ENCODE data around the gene RASGRP4. TPM values are rescaled to one million over a fixed set of nuclear protein-coding genes. Genes with fewer than 3 reads are reported as not detected.

RASGRP4 gene
- total RNA-seq, 4 donors from 2014 or later: 0.91 to 2.3 (median 1.6) TPM

GRCh38 chr19:38448225-38448624 lies 22.2 kb upstream of the RASGRP4 start:
- no peak for DNase-seq (ENCODE audit: low spot score in 2 of 2)
- Histone ChIP-seq H3K36me3 (no peaks in the 10 kb centered on the region), H3K27ac (no peak overlapping the region), H3K4me1 (no peaks in the 10 kb centered on the region), H3K27me3 (no peaks in the 10 kb centered on the region), H3K9me3 (no peaks in the 10 kb centered on the region), H3K4me3 (no peak overlapping the region)
- TF ChIP-seq CTCF (IDR thresholded peaks at IDR 0.05) (no peak), EP300 (IDR thresholded peaks at IDR 0.05) (no peak)
- 87% methylated on average over 3 of the region's 9 CpGs for WGBS

DNA sequence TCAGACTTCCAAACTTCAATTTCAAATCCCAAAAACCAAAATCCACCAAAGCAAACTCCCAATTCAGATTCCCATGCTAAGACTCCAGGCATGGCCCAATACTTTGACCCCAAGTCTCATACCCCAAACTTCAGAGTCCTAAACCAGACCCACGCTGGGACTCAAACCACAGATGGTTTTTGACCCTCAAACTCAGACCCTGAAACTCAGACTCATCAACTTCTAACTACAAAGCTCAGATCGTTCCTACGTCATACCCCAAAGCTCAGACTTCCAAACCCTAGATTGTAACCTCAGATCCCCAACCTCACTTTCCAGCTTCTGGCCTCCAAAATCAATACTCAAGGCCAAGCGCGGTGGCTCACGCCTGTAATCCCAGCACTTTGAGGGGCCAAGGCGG lies 19.3 kb upstream of the RASGRP4 start:
- Histone ChIP-seq H3K36me3 (no peaks in the 10 kb centered on the region), H3K4me3 (no peak overlapping the region), H3K27ac (no peak overlapping the region), H3K4me1 (no peaks in the 10 kb centered on the region), H3K27me3 (peaks cover 7% of the 10 kb centered on the region), H3K9me3 (no peaks in the 10 kb centered on the region)
- no peak for DNase-seq (ENCODE audit: low spot score in 2 of 2)
- TF ChIP-seq EP300 (IDR thresholded peaks at IDR 0.05): no peak
- TF ChIP-seq POLR2AphosphoS5 (IDR thresholded peaks at IDR 0.05): no peak
- no peak for TF ChIP-seq CTCF (IDR thresholded peaks at IDR 0.05)
- TF ChIP-seq POLR2A (IDR thresholded peaks at IDR 0.05): no peak
- 96% methylated on average over 7 of the region's 7 CpGs for WGBS

DNA sequence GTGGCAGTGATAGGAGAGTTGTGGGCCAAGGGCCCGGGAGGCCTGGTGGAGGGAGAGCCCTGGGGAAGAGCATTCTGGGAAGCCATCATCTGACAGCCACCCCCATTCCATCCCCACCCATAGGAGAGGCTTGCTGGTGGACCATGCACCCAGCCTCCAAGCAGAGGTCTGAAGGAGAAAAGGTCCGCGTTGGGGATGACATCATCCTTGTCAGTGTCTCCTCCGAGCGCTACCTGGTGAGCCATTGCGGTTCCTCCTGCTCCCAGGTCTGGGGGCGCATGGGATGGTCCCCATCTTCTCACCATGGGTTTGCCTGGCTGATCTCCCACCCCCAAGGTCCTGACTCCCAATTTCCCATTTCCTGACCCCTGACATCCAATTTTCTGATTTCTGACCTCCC lies 18.0 kb upstream of the RASGRP4 start:
- Histone ChIP-seq H3K4me1 (no peaks in the 10 kb centered on the region), H3K9me3 (no peaks in the 10 kb centered on the region), H3K4me3 (no peak overlapping the region), H3K27ac (no peak overlapping the region), H3K27me3 (peaks cover 7% of the 10 kb centered on the region), H3K36me3 (no peaks in the 10 kb centered on the region)
- no peak for DNase-seq (ENCODE audit: low spot score in 2 of 2)
- TF ChIP-seq POLR2AphosphoS5 (IDR thresholded peaks at IDR 0.05): no peak
- TF ChIP-seq CTCF (IDR thresholded peaks at IDR 0.05): no peak
- no peak for TF ChIP-seq EP300 (IDR thresholded peaks at IDR 0.05)
- TF ChIP-seq POLR2A (IDR thresholded peaks at IDR 0.05): no peak
- whole genome bisulfite sequencing: 86% methylated on average over 7 of the region's 7 CpGs

DNA sequence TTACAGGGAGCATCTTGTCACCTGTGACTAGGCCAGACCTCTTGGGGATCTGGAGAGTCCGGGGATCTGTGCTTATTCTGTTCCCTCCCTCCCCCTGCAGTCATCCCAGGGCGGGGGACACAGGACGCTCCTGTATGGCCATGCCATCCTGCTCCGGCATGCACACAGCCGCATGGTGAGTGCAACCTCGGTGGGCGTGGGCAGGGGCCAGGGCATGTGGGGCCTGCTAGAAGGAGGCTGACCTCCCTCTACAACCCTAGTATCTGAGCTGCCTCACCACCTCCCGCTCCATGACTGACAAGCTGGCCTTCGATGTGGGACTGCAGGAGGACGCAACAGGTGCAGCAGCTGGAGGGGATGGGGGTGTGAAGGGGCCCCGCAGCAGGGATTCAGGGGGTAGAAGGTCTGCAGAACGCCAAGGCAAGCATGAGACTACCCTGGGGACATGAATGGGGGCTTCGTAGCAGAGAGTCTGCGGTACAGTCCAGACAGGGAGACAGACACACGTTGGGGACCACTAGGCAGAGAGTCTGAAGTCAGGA lies 17.5 kb upstream of the RASGRP4 start:
- H3K27me3 ChIP-seq: peaks cover 7% of the 10 kb centered on the region
- H3K4me3 ChIP-seq: no peak overlapping the region
- H3K27ac ChIP-seq: no peak overlapping the region
- no peaks in the 10 kb centered on the region for H3K36me3 ChIP-seq
- no peak for TF ChIP-seq CTCF (IDR thresholded peaks at IDR 0.05)
- DNase-seq (ENCODE audit: low spot score in 2 of 2): no peak
- H3K9me3 ChIP-seq: no peaks in the 10 kb centered on the region
- no peaks in the 10 kb centered on the region for H3K4me1 ChIP-seq
- 76% methylated on average over 8 of the region's 15 CpGs for WGBS

DNA sequence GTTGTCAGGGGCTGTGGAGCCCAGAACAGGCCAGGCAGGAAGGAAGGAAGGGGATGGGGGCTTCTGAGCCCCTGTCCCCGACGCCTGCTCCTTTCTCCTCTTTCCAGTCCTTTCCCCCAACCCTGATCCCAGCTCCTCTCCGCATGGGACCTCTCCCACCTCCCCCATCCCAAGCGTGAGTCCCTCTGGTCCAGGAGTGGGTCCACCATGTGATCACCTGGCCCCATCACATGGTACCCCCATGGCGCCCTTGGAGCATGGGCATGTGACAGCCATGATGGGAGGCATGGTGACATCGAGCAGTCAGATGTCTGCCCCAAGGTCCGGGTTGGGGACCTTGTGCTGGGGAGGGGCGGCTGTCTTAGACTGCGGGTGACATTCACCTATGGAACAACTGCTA lies 16.7 kb upstream of the RASGRP4 start:
- DNase-seq (ENCODE audit: low spot score in 2 of 2): no peak
- no peaks in the 10 kb centered on the region for H3K4me1 ChIP-seq
- H3K27ac ChIP-seq: no peak overlapping the region
- TF ChIP-seq POLR2A (IDR thresholded peaks at IDR 0.05) (no peak), POLR2AphosphoS5 (IDR thresholded peaks at IDR 0.05) (no peak), CTCF (IDR thresholded peaks at IDR 0.05) (no peak), EP300 (IDR thresholded peaks at IDR 0.05) (no peak)
- H3K36me3 ChIP-seq: no peaks in the 10 kb centered on the region
- H3K4me3 ChIP-seq: no peak overlapping the region
- H3K27me3 ChIP-seq: peaks cover 7% of the 10 kb centered on the region
- no peaks in the 10 kb centered on the region for H3K9me3 ChIP-seq
- 94% methylated on average over 6 of the region's 9 CpGs for WGBS

Data from suprapubic skin (tissue), 4 donors.